NCI-H774 (cell line): Measurements from ENCODE around the gene LHFPL3.

ENCODE experiments used
- DNase-seq: peaks from one replicate; lab custom pipeline; 2025; lab: John Stamatoyannopoulos, UW

Gene LHFPL3

GRCh38 chr7:104801022-104801421, 472.6 kb downstream of the LHFPL3 start:
- DNase-seq: no peak

- DNase-seq: no peak
Observed at GRCh38 chr7:104803931-104804330, 475.5 kb downstream of the LHFPL3 start.

DNA sequence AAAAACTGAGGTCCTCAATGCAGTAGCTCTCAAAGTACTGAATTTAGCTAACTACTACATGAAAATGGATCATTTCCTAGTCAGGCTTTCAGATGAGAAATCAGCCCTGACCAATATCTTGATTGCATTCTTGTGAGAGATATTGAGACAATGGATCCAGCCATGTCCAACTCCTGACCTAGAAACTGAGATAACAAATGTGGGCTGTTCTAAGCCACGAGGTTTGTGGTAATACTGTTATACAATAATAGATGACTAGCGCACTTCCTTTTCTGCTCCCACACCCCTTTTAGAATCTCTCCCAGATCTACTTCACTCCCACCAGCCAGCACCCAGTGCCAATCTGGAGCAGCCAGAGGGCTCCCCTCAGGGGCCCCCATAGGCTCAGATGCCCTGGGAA, 476.3 kb downstream of the LHFPL3 start:
- no peak for DNase-seq

GRCh38 chr7:104805449-104806317, 477.3 kb downstream of the LHFPL3 start:
- DNase-seq: no peak

DNA sequence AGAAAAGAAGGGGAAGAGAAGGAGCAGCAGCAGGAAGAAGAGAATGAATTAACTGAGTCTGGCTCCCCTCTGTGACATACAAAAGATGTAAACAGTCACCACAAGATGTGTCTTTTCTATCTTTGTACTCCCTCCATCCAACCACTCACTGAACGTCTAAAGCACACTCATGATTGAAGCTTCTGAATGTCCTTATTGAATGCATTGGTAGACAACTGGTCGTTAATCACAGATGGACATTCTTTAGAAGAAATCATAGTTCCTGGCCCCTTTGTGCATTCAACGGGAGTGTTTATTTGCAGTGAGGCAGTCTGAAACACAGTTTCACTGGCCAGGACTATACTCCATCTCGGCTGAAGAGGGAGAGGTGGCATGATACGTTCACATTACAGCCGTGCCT, 479.3 kb downstream of the LHFPL3 start:
- no peak for DNase-seq

DNA sequence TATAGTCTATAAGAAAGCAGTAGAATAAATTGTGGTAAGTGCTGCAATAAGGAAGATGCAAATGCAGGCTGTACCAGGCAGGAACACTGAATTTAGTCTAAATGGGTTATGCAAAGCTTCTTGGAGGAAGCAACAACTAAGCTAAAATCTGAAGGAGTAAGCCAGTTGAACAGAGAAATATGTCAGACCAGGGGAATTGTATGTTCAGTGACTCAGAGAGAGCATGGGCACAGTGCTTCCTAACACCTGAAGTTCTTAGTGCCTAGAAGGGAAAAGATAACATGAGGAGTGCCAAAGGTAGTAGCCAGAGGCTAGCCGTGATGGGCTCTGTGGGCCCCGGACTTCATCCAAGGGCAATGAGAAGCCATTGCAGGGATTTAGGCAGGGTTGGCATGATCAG, 481.5 kb downstream of the LHFPL3 start:
- no peak for DNase-seq

DNA sequence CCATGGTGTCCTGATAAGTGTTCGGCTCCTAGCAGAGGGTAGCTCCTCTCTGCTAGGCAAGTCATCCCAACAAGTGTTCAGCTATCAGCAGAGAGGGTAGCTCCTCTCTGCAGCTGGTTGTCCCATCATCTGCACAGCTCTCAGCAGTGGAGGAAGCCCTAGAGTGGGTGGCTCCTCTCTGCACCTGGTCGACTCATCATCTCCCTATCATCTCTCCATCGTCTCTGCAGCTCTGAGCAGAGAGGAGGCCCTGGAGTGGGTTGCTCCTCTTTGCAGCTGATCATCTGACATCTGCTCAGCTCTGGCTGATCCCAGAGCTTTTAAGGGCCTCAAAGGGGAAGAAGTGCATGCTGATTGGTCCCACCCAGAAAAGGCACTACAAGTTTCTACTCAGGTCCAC, 485.7 kb downstream of the LHFPL3 start:
- no peak for DNase-seq

- no peak for DNase-seq
Observed at GRCh38 chr7:104814671-104815400, 486.4 kb downstream of the LHFPL3 start.

GRCh38 chr7:104816537-104816936, 488.1 kb downstream of the LHFPL3 start:
- no peak for DNase-seq

GRCh38 chr7:104818961-104819880, 490.8 kb downstream of the LHFPL3 start:
- DNase-seq: no peak

GRCh38 chr7:104820836-104821535, 492.6 kb downstream of the LHFPL3 start:
- DNase-seq: no peak

DNA sequence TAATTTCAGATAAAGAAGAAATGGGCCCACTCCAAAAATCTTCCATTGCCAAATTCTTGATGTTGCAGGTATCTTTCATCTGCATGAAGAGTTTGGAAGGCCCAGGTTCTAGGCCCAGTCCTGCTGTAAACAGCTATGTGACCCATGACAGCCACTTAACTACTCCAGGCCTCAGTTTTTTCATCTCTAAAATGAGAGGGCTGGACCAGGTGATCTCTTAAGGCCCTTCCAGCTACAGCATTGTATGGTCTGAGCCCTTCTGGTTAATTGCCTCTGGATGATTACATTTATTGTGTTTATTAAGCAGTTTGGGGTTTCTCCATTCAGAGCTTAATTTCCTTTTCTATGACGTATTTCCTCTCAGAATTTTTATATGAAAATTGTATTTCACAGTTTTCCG, 494.8 kb downstream of the LHFPL3 start:
- no peak for DNase-seq

DNA sequence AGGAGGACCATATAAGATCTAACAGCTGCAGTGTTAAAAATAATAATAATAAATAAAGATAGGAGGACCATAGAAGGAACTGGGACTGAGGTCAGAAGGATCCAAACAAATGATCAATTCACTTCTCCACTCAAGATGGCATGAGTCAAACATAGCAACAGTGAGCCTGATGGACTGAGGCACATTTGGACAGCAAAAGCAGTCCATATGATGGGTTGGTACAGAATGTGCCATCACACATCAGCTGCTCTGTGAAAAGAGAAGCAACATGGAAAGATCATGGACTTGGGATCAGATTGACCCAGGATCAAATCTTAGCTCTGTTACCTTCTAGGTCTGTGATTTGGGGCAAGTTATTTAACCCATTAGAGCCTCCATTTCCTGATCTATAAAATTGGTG, 496.7 kb downstream of the LHFPL3 start:
- no peak for DNase-seq

DNA sequence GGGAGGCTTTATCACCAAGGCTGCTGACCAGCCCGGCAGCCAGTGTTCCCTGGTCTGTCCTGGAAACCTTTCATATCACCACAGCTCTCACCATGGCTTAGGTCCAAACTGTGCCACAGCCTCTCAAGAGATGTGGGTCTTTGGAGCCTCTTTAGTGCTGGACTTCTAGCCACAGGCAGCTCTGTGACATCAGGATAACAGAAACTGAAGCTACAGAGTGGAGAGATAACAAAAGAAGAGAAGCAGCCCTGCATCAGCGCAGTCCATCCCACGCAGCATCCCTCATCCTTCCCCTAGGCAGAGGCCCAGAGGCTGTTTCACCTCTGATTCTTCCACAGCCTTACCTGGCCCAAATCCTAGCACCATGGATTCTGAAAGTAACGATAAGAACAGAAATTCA, 497.7 kb downstream of the LHFPL3 start:
- no peak for DNase-seq

DNA sequence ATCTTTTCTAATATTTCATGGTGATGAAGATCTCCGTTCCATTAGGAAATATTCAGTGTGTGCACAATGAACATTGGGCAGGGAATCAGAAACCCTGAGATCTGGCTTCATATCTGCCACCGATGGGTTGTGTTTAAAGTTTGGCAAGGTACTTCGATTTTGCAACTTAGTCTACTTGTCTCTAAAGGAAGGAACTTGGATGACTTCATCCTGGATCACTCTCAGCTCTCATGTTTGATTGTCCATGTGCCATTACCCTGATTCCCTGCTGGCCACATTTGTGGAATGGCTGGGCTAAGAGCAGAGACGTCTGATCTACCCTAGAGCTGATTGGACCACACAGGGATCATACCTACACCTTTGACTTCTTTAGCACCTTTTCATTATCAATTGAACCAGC, 508.6 kb downstream of the LHFPL3 start:
- DNase-seq: no peak

DNA sequence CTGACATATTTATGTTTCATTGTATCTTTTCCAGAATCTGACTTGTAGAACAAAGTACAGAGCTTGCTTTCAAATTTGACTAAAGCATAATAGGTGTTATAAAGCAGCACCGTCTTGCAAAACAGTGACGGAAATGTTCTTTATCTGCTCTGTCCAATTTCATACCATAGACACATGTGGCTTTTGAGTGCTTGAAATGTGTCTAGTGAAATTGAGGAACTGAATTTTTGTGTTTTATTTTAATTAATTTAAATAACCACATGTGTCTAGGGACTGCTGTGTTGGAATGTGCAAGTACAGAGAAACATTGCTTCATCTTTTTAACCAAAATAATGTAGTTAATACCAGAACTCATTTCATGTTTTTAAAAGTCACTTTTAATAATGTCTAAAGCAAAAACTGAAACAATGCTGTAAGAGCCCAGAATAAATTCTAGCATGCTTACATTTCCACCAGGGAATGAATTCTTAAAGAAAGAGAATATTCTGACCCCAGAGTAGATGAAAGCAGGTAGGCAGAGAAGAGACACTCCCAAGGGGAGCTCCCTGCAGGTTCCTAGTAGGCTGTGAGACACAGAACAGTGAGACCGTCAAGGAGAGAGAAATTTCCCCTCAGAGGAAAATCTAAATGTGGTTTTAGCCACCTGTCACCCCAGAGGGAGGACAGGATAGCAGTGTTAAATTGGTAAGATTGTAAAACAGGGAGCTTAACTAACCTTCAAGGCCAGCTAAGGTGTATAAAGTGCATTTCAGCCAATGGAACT, 510.3 kb downstream of the LHFPL3 start:
- no peak for DNase-seq

DNA sequence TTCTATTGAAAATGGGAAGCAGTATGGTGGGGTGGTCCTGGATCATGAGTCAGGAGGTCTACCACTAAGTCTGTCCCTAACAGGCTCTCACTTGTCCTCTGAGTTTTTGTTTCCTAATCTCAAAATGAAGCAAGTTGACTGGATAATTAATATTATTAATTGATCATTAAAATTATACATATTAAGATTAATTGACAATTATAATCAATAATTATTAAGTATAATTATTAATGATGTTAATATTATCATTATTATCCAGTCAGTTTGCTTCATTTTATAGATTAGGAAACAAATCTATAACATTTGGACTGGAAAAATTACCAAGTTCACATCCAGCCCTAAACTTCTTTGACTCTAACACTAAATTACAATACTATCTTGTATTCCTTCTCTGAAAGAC, 511.4 kb downstream of the LHFPL3 start:
- DNase-seq: no peak

DNA sequence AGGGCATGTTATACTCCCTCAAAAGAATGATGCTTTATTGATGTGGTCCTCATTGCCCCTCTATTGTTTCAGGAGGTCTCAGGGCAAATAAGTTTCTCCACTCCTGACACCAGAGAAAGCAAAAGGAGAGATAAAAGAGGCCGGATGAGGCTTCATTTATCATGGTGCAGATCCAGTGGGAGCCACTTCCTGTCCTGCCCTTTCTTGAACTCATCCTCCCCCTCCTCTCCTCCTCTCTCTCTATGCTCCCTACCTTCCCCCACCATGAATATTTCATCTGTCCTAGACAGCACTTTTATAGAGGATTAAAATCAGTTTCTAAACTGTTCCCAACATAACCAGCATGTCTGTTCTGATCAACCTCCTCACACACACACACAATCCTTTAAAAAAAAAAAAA, 513.4 kb downstream of the LHFPL3 start:
- DNase-seq: no peak

- no peak for DNase-seq
Observed at GRCh38 chr7:104843198-104843597, 514.8 kb downstream of the LHFPL3 start.

DNA sequence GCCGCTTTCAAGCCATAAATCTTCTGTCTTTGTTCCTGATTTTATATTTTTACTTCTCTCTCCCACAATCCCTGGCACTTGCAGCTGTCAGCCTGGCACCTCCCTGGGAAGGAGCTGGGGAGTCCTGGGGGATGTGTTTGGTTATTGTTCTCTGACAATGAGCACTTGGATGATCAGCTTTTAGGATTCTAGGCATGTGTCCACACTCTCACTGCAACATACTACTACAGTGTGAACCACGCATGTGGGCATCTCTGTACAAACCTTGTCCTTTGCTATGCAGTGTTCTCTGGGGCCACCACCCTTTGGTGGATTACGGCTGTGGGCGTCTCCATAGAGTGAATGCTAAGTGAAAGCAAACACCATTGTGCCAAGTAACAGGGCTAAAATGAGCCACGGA, 517.2 kb downstream of the LHFPL3 start:
- DNase-seq: no peak

DNA sequence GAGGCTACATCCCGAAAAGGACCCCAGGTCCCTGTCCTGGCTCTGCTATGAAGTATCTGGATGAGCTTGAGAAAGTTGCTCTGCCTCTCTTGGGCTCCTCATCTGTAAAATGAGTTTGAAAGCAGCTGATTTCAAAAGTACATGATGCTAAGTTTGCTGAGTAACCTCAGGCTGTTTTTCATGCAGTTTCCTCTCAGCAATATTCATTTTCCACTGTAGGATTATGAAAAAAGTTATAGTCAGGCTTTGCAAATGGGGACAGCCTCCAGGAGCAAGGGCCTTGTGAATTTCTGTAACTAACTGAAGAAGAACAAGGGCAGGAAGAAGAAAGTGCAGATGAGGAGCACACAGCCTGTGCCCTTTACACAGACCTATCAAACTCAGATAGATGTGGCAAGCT, 518.3 kb downstream of the LHFPL3 start:
- no peak for DNase-seq
